ENCODE results near the gene LRRC28.

GRCh38 chr15:99326235-99326634 is 75.0 kb downstream of the LRRC28 start:
- TF ChIP-seq, protein P1, sequence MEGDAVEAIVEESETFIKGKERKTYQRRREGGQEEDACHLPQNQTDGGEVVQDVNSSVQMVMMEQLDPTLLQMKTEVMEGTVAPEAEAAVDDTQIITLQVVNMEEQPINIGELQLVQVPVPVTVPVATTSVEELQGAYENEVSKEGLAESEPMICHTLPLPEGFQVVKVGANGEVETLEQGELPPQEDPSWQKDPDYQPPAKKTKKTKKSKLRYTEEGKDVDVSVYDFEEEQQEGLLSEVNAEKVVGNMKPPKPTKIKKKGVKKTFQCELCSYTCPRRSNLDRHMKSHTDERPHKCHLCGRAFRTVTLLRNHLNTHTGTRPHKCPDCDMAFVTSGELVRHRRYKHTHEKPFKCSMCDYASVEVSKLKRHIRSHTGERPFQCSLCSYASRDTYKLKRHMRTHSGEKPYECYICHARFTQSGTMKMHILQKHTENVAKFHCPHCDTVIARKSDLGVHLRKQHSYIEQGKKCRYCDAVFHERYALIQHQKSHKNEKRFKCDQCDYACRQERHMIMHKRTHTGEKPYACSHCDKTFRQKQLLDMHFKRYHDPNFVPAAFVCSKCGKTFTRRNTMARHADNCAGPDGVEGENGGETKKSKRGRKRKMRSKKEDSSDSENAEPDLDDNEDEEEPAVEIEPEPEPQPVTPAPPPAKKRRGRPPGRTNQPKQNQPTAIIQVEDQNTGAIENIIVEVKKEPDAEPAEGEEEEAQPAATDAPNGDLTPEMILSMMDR (IDR thresholded peaks at IDR 0.05), result no peak
- TF ChIP-seq POLR2AphosphoS5 (IDR thresholded peaks at IDR 0.05; ENCODE audit: insufficient read depth in 1 of 2, low read depth in 1 of 2), result peak in 1 of 2 donors; percentile 12
